HCT116 (cell line): ENCODE measurements around the gene LILRA2.

Source experiments
- RAD21 ChIP-seq: IDR thresholded peaks from 2 replicates; pipeline ENCODE4 v1.6.1; 2012; ENCODE audit warnings: low read depth, mild to moderate bottlenecking
- REST ChIP-seq: IDR thresholded peaks from 2 replicates; pipeline ENCODE4 v1.6.1; 2012; ENCODE audit warnings: low read depth
- SIN3A ChIP-seq: IDR thresholded peaks from 2 replicates; pipeline ENCODE4 v1.6.1; 2012; ENCODE audit warnings: low read depth
- TF ChIP-seq, protein P1 (sequence below), 3 experiments: fragments of 200-600 bp in 1 of 3; sonication (generic) in 1 of 3; IDR thresholded peaks in 2 of 3; conservative IDR thresholded peaks in 1 of 3; 2 replicates each; pipeline ENCODE4 v1.5.1; 2012 to 2017; ENCODE audit warnings: low read depth in 2 of 3, low read length in 2 of 3, antibody characterized with exemption in 1 of 3, borderline replicate concordance in 1 of 3, control low read depth in 1 of 3, mild to moderate bottlenecking in 1 of 3, mixed read lengths in 1 of 3, mixed run types in 1 of 3, moderate library complexity in 1 of 3; ENCODE audit not compliant: insufficient read depth in 1 of 3

GRCh38 chr19:54626757-54627156 is 53.2 kb downstream of the LILRA2 start:
- TF ChIP-seq REST (no peak), SIN3A (no peak), RAD21 (no peak)
- TF ChIP-seq, protein P1, sequence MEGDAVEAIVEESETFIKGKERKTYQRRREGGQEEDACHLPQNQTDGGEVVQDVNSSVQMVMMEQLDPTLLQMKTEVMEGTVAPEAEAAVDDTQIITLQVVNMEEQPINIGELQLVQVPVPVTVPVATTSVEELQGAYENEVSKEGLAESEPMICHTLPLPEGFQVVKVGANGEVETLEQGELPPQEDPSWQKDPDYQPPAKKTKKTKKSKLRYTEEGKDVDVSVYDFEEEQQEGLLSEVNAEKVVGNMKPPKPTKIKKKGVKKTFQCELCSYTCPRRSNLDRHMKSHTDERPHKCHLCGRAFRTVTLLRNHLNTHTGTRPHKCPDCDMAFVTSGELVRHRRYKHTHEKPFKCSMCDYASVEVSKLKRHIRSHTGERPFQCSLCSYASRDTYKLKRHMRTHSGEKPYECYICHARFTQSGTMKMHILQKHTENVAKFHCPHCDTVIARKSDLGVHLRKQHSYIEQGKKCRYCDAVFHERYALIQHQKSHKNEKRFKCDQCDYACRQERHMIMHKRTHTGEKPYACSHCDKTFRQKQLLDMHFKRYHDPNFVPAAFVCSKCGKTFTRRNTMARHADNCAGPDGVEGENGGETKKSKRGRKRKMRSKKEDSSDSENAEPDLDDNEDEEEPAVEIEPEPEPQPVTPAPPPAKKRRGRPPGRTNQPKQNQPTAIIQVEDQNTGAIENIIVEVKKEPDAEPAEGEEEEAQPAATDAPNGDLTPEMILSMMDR (IDR thresholded peaks at IDR 0.05 in 2 of 3, conservative IDR thresholded peaks at IDR 0.05 in 1 of 3; ENCODE audit: borderline replicate concordance in 1 of 3, insufficient read depth in 1 of 3, low read depth in 2 of 3, low read length in 2 of 3): no peak
